Stimulated activated CD4-positive, alpha-beta T cell treated with anti-CD3 and anti-CD28 coated beads, Interleukin-1b, Interleukin-23, amount 100 ng/mL, for 1 hour (primary cell): ENCODE measurements around the gene MYLK2.
"Not testable (repeated sequence)": the region's sequence is repeated elsewhere in the genome, so short reads cannot be mapped to it uniquely, and the experiment has no call there.

ENCODE experiments used
- DNase-seq, 2 donors: peaks; one replicate each; pipeline ENCODE4 v3.0.0-alpha.2; 2020; ENCODE audit warnings: low read depth in 2 of 2

MYLK2 gene

DNA sequence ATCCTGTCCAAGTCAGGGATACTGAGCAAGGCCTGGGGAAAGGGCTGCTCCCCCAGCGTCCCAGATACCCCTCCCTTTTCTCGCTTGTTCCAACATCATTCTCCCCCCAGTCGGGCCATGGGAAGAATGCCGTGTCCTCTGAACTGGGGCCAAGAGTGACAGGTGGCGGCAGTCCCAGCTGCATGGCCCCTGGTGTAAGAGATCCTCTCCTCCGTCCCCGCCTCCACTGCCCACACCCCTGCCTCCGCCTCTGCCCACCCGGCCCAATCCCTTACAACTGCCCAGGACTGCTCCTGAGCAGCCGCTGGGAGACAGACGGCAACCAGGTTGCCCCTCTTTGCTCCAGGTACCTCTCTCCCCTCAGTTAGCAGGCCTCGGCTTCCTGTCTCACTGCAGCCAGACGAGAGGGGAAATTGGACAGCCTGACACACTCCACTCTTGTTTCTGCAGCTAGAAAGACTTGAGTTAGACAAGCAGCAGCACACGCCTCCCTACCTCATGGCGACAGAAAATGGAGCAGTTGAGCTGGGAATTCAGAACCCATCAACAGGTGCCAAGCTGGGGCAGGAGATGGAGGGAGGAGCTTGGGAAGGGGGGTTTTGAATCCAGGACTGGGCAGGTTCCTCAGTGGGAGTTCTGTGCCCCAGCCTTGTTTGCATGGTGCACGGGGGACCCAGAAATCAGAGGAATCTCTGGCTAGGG lies at the start of gene MYLK2:
MYLK2 (plus strand) TSS at position 274 of the 702 bp plus-strand sequence; CDS start at position 499, 225 bp downstream.
- no peak for DNase-seq

DNA sequence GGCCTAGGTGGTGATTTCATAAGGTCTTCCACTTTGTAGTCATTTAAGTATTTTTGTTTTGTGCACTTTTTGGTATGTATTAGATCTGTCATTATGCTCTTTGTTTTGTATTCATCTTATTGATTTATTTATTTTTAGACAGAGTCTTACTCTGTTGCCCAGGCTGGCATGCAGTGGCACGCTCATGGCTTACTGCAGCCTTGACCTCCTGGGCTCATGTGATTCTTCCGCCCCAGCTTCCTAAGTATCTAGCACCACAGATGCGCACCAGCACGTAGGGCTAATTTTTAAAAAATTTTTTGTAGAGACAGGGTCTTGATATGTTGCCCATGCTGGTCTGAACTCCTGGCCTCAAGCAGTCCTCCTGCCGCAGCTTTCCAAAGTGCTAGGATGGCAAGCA lies 49.5 kb upstream of the MYLK2 start:
- no peak for DNase-seq

DNA sequence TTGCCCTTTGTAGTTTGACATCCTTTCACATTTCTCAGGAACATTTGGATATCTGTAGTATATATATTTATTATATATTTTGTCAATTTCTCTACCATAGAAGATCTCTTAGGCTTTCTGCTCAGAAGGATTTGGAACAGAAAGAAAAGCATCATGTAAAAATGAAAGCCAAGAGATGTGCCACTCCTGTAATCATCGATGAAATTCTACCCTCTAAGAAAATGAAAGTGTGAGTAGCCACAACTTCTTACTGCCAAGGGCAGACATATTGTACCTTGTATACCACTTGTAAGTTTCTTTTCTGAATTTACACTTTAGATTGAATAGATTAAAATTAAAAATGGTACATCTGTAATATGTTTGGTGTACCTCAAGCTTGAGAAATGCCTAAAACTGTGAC lies 48.9 kb upstream of the MYLK2 start:
- DNase-seq, result no peak

DNA sequence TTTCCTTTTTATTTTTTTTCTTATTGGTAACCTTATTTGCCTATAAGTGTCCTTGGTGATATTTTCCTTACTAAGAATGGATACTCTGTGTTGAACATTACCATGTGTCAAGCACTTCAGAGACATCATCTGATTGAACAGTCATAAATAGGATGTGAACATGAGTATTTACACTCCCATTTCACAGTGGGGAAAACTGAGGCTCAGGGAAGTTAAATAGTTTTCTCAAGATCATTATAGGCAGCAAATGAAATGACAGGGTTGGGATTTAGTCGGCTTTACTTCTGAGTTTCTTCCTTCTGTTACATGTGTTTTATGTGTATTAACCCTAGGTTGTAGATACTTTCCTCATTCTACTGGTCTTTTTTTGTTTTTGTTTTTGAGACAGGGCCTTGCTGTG lies 44.7 kb upstream of the MYLK2 start:
- no peak for DNase-seq

DNA sequence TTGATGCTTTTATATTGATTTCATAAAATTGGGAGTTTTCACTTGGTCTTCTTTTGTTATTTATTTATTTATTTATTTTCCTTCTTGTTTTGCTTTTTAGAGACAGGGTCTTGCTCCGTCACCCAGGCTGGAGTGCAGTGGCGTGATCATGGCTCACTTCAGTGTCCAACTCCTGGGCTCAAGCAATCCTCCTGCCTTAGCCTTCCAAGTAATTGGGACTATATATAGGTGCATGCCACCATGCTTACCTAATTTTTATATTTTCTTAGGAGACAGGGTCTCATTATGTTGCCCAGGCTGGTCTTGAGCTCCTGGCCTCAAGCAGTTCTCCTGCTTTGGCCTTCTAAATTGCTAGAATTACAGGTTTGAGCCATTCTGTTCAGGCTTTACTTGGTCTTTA lies 38.3 kb upstream of the MYLK2 start:
- DNase-seq, result no peak

DNA sequence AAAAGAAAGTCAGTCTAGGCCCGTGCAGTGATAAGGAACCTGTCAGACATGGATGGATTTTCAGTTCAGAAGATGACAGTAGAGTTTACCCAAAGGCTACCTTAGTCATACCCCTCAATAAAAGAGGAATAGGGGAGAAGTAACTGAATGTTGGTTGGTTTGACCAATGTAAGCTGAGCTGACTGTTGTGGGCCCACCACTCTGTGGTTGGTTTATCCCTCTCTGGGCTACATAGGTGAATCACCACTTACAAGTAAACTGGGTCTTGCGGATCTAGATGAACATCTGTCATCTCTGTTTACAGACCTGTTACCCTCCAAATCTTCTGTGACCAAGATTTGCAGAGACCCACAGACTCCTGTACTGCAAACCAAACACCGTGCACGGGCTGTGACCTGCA lies 37.2 kb upstream of the MYLK2 start:
- no peak for DNase-seq

DNA sequence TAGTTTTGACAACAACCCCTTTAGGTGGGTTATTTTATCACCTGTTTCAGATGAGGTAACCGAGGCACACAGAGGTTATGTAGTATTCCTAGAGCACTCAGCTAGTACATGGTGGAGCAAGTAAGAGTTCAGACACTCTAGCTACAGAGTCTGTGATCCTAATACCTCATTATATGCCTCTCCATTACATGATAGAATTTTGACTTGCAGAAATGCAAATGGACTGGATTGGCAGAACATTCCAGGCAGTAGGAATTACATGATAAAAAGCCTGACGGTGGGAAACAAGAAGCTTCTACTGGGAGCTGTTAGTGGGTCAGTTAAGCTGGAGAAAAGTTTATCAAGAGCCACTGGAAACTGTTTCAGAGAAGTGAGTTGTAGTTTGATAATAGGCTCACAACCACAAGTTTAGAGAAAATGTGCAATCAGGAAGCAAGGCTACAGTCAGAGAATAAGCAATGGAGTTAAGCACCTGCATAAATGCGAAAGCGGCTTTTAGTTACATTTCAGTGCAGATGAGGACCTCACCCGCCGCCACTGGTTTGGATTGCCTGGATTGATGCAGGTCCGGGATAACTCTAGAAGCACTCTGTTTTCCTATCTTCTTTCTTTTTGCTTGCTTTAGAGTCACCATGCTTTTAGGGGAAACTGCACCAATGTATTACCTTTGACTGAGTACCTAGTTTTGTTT lies 34.7 kb upstream of the MYLK2 start:
- no peak for DNase-seq

DNA sequence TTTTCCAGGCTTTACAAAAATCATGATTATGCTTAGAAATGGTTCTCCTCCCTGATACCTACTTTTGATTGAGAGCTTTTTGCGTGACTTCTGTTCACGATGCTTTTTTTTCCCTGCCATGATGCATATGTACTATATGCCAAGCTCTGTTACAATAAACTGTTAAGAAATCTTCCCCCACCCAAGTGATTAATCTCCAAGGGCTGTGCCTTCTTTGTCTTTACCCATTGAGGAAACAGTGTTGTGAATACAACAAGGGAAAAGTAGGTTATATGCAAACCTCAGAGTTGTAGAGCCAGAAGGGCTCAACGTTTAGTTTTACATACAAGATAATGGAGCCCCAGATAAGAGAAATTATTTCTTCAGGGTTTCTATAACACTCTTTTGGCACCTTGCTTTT lies 34.1 kb upstream of the MYLK2 start:
- no peak for DNase-seq

DNA sequence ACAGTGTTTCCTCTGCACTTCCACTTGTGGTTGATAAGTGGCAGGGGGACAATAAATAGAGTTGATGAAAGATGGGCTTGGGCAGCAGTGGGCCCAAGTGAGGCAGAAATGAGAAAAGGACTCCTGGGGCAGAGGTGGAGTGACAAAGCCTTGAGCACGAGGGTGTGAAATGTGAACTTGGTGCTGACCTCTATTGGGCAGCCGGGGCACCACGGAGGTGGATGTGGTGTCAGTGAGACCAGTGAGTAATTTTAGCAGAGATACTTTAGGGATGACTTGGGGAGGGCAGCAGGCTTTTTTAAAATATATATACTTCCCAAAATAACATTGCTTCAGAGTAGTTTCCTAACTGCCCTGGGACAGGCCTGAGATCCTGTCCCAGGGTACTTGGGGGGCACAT lies 30.6 kb upstream of the MYLK2 start:
- DNase-seq, result no peak

DNA sequence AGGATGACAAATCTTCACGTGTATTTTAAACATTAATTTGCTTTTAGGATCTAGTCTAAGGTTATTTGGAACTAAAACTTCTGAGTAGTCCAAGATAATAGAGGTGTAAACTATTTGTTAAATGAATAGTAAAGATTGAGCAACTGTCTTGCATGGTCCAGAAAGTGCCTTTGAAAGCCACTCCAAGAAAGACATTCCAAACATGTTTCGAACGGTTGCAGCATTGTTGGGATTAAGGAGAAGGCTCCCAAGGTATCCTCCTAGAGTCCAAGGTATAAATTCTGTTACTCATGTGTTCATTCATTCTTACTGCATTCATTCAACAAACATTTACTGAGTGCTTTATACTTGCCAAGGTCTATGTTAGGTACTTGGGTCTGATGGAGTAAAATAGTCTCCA lies 28.8 kb upstream of the MYLK2 start:
- DNase-seq, result no peak

DNA sequence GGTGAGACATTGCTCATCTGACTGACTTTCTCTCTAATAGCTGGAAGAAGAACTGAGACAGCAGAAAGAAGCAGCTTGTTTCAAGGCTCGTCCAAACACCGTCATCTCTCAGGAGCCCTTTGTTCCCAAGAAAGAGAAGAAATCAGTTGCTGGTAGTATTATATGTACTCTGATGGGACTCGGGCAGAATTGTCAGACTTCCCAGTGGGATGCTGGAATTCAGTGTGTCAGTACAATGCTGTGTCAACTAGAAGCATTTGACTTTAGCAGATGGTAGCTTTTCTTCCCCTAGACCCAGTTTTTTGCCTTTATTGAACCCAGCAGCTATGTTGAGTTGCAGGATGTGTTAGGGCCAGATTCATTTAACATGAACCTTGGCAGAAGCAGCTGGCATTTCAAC lies 21.8 kb upstream of the MYLK2 start:
- no peak for DNase-seq

DNA sequence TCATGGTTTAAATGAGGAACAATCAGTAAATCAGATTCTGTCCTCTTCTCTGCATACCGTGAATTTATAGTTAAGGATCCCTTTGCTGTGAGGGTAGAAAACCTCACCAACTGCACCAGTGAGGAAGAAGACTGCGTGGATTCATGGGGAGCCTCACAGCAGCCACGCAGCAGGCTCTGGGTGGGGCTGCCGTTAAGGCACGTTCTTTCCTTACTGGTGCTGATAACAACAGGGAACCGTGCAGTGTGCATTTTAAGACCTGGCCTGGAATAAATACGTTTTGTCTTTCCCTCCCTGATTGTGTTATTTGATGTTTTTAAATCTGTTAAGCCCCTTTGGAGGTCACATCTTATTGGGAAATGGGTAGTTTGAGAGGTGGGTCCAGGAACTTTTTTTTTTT lies 17.6 kb upstream of the MYLK2 start:
- no peak for DNase-seq

DNA sequence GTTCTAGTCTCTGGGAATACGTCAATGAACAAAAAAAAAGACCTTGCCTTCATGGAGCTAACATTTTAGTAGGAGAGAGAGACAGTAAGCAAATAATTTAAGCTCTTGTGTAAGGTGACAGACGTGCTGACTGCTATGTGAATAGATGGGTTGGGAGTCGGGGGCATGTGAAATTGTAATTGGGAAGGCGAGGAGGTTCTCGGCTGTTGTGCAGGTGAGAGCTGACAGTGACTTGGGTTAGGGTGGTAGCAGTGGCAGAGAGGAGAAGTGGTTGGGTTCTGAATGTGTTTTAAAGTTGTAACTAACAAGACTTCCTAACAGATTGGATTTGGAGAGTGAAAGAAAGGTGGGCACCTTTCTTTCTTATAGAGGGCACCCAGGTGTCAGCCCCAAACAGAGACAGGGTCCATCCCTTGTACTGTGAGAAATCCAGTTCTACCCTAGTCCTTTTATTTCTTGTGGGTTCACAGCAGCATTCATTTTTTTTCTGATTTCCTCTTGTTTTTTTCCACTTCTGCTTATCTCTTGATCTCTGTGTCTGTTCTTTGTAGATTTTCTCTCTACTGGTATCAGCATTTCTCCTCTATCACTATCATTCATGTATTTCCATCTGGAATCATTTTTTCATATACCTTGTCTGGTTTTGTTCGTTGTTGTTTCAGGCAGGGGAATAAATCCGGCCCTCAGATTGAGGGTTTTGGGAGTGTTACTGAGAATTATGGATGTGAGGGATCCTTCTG lies 15.4 kb upstream of the MYLK2 start:
- DNase-seq, result no peak

DNA sequence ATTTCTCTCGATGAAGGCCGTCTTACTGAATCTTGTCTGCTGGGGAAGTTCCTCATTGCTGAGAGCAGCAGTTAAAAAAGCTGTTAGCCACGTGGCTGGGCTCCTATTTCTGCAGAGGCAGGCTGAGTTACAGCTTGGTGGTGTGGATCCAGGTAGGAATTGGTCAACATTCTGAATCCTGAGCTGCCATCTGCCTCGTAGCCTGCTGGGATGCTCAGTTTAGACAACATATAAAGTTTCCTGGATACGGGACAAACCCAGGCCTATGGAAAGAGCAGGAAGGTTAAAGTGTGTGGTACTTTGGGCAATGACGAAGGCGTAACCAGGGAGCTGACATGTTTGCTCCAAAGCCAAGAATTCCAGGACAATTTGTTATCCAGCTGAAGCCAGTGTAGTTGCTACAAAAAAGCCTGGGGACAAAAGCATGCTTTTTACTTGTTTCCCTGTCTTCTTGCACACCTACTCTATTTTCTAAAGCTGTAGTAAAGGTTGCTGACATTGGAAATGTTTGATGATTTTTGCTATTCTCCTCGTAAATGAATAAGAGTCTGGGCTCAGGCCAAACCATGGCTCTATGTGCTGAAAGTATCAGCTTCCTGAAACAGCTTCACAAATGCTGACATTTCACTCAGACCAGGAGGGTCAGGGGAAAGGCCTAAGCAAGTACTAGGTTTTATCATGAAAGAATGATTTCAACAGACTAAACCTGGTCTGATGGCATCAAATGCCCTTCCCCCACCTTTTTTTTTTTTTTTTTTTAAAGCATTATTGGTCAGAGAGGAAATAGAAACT lies 12.4 kb upstream of the MYLK2 start:
- no peak for DNase-seq

DNA sequence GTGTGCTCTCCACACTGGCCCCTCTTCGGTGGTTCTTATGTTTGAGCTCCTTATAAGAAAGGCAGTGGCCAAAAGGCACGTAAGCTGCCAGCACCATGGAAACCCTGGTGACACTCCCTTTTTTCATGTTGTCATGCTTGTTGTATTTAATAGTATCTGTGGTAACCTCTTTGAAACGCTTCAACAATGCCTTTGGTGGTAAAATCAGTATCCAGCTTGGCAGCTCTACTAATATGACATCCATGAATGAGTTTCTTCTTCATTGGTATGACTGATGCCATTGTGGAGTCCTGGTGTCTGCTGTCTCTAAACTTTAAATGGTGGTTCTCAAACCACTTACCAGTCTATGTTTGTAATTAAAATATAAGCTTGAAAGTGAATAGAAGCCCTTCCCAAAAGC lies 10.7 kb upstream of the MYLK2 start:
- DNase-seq, result no peak

DNA sequence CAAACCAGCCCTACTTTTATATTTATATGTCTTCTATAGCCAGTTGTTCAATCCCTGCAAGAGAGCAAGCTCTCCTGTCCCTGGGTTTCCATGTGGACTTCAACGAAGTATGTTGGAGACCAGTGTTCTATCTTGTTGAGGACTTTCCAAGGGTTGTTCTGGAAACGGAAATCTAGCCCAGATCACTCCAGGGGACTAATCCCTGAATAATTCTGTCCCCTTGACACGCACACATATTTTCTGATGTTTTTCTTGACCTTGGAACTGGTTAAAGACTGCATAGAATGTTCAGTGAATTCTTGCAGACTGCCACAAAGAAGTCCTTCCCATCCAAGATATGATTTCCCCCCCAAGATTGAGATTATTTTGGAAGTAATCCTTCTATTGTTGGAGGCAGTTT lies 9.5 kb upstream of the MYLK2 start:
- DNase-seq, result no peak

DNA sequence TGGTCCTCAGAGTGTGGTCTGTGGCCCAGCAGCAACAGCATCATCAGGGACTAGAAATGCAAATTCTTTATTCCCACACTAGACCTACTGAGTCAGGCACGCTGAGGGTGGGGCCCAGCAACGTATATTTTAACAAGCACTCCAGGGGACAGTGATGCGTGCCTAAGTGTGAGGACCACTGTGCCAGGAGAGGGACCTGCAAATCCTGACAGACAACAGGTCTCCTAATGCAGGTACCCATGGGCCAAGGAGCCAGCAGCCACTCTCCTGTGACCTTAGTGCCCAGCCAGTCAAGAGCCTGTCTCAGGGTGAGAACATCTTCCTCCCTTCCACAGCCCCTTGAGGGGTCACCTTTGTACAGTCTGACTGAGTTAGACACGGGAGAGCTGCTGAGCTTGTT lies 8.0 kb upstream of the MYLK2 start:
- DNase-seq, result no peak

DNA sequence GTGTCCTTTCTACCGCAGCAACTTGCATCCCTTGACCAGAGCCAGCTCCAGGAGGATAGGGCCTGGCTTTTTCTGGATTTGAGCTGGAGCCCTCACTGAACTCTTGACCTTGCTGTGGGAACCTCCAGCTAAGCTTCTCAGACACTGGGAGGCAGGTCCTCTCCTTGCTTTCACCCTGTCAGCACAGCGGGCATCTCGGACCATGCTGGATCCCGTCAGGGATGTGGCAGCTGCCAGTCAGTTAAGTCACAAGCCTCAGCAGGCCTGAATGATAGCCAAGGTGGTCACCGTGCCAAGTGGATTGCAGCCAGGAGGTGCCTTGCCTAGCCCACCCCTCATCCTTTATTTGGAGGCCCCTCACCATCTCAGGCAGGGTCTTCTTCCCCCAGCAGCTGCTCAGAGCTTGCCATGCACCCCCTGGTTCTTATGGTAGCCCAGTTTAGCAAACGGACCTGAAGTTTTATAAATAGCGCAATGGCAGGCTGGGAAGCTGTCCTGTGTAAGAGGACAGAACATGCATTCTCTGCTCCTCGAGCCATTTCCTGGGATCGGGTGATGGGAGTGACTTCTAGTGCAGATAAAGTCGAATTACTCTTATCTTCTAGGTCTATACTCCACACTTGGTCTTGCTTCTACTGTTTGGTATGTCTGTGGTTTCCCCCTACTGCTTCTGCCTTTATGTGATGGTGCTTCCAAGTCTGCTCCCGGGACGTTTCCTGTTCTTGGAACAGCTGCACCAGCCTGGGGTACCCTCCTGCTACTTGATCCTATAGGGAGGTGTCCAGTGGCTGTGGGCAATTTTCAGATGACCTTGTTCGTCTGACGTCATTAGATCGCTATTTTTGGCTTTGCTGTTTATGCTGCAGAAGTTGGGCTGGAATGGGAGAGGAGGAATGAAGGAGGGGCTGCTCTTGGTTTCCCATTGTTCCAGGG lies 7.1 kb upstream of the MYLK2 start:
- no peak for DNase-seq

DNA sequence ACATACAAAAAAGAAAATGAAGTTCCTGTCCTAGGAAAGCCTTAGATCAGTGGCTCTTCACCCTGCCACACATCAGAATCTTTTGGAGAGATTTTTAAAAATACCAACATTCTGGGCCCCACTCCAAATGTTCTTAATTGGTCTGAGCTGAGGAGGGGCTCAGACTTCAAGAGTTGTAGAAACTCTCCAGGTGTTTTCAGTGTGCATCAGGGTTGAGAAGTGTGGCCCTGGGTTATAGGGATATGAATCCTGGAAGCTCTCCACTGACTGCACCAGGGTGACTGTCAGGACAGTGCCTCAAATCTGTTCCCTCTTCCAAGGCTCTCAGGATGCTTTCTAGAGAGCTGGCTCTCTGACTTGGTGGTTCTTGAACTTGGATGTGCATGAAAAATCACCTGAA lies 5.5 kb upstream of the MYLK2 start:
- no peak for DNase-seq

DNA sequence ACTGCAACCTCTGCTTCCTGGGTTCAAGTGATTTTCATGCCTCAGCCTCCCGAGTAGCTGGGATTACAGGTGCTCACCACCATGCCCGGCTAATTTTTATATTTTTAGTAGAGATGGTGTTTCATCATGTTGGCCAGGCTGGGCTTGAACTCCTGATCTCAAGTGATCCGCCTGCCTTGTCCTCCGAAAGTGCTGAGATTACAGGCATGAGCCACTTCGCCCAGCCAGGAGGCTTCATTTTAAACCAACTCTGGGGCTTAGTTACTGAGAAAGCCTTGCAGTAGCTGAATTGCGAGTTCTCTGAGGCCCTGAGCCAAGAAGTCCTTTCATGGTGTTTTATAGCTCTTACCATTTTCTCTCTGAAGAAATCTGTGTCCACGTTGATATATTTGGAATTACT lies 5.0 kb upstream of the MYLK2 start:
- DNase-seq, result not testable (repeated sequence)
